PC-9 (cell line): ENCODE data around the gene CCDC194. TPM values are rescaled to one million over a fixed set of nuclear protein-coding genes. Genes with fewer than 3 reads are reported as not detected.

ENCODE experiments used
- BruUV-seq: library from RNA; stranded (reverse); fragments of 400-500 nt; replicated peaks from 2 replicates; lab custom pipeline; 2021; lab: Mats Ljungman, UMichigan
- CTCF ChIA-PET: fragments of 300-600 bp; sonication (Branson Sonifier 250); formaldehyde crosslinking; loops from one replicate; lab custom pipeline; 2022; ENCODE audit warnings: antibody characterized with exemption; lab: Charles Lee
- POLR2A ChIA-PET: fragments of 300-600 bp; sonication (Branson Sonifier 250); formaldehyde crosslinking; loops from one replicate; lab custom pipeline; 2022; ENCODE audit warnings: antibody characterized with exemption; ENCODE audit not compliant: unreplicated experiment; lab: Charles Lee
- DNase-seq, 2 experiments: peaks; one replicate each; pipeline versions ENCODE4 v3.0.0 to v3.0.0-alpha.2; 2015 to 2022; ENCODE audit warnings: mixed read lengths in 1 of 2
- H2AFZ ChIP-seq: fragments of 200-600 bp; sonication (generic); 2 replicates; pipeline ENCODE4 v1.8.1; 2017; ENCODE audit warnings: antibody characterized with exemption
- H3F3A ChIP-seq: fragments of 200-600 bp; sonication (generic); 2 replicates; pipeline ENCODE4 v1.8.1; 2017; ENCODE audit warnings: antibody characterized with exemption, mild to moderate bottlenecking, low read depth; ENCODE audit not compliant: insufficient read depth
- H3K27ac ChIP-seq: fragments of 200-600 bp; sonication (generic); 2 replicates; pipeline ENCODE4 v1.6.1; 2016; ENCODE audit warnings: mixed run types
- H3K27me3 ChIP-seq: fragments of 200-600 bp; sonication (generic); 2 replicates; pipeline ENCODE4 v1.6.1; 2016; ENCODE audit warnings: low read depth, mixed run types; ENCODE audit not compliant: insufficient read depth
- H3K36me3 ChIP-seq: fragments of 200-600 bp; sonication (generic); 2 replicates; pipeline ENCODE4 v1.6.1; 2016; ENCODE audit warnings: low read depth, mixed run types
- H3K4me1 ChIP-seq: fragments of 200-600 bp; sonication (generic); replicated peaks from 2 replicates; pipeline ENCODE4 v1.6.1; 2016; ENCODE audit warnings: mixed run types; ENCODE audit not compliant: insufficient read depth
- H3K4me2 ChIP-seq: fragments of 200-600 bp; sonication (generic); 2 replicates; pipeline ENCODE4 v1.6.1; 2017; ENCODE audit warnings: mixed run types
- H3K4me3 ChIP-seq: fragments of 200-600 bp; sonication (generic); 2 replicates; pipeline ENCODE4 v1.6.1; 2016; ENCODE audit warnings: mixed run types
- H3K79me2 ChIP-seq: fragments of 200-600 bp; sonication (generic); 2 replicates; pipeline ENCODE4 v1.6.1; 2017; ENCODE audit warnings: low read depth, mixed run types
- H3K9me2 ChIP-seq: fragments of 200-600 bp; sonication (generic); 2 replicates; pipeline ENCODE4 v1.8.1; 2017; ENCODE audit warnings: mild to moderate bottlenecking; ENCODE audit not compliant: insufficient read depth
- H3K9me3 ChIP-seq: fragments of 200-600 bp; sonication (generic); 2 replicates; pipeline ENCODE4 v1.8.1; 2016; ENCODE audit warnings: low read depth; ENCODE audit not compliant: insufficient read depth
- H4K20me1 ChIP-seq: fragments of 200-600 bp; sonication (generic); 2 replicates; pipeline ENCODE4 v1.8.1; 2017; ENCODE audit not compliant: insufficient read depth
- CTCF ChIP-seq: fragments of 200-600 bp; sonication (generic); conservative IDR thresholded peaks from 2 replicates; pipeline ENCODE4 v1.6.1; 2017; ENCODE audit warnings: mixed run types, antibody characterized with exemption, mild to moderate bottlenecking, moderate library complexity
- EZH2 ChIP-seq: fragments of 200-600 bp; sonication (generic); IDR thresholded peaks from 2 replicates; pipeline ENCODE4 v1.8.0; 2017; ENCODE audit warnings: antibody characterized with exemption, low read depth
- intact Hi-C: fragments of 100-400 bp; cut with micrococcal nuclease; formaldehyde crosslinking; loops from one replicate; pipeline ENCODE4 v1.10.0; 2022; ENCODE audit not compliant: unreplicated experiment
- total RNA-seq: library from RNA; stranded (reverse); gene quantifications from 2 replicates; pipeline ENCODE4 v1.2.3, GENCODE V29; 2021

Gene CCDC194
- total RNA-seq, 1 experiment from 2014 or later, result not detected

GRCh38 chr19:17404621-17405249, 10.7 kb upstream of the CCDC194 start:
- H3K4me3 ChIP-seq, result no peak overlapping the region

GRCh38 chr19:17404015-17404414, 10.0 kb upstream of the CCDC194 start:
- Histone ChIP-seq H3K9me3 (no peaks in the 10 kb centered on the region), H3K36me3 (no peaks in the 10 kb centered on the region), H3K9me2 (no peaks in the 10 kb centered on the region), H3K4me3 (no peak overlapping the region), H3K27ac (no peak overlapping the region), H4K20me1 (no peaks in the 10 kb centered on the region), H2AFZ (no peak overlapping the region), H3K27me3 (no peaks in the 10 kb centered on the region), H3K4me1 (no peaks in the 10 kb centered on the region; the same call in none of the 2 replicates), H3F3A (no peaks in the 10 kb centered on the region; the same call in 1 of the 2 replicates), H3K79me2 (no peaks in the 10 kb centered on the region), H3K4me2 (no peak overlapping the region)
- ChIA-PET POLR2A (no interaction called here), CTCF (no interaction called here)
- TF ChIP-seq CTCF (no peak), EZH2 (no peak)
- no peak for DNase-seq
- intact Hi-C loops, result no loop called here
- no TSS peak for BruUV-seq

More at GRCh38 chr19:17404621-17405249, 10.7 kb upstream of the CCDC194 start:
- H3F3A ChIP-seq, result peaks cover under 1% of the 10 kb centered on the region; the same call in 1 of the 2 replicates
- no peaks in the 10 kb centered on the region for H3K79me2 ChIP-seq
- no peaks in the 10 kb centered on the region for H3K9me3 ChIP-seq
- TF ChIP-seq EZH2 (no peak), CTCF (no peak)
- no peaks in the 10 kb centered on the region for H4K20me1 ChIP-seq
- BruUV-seq, result no TSS peak
- H3K4me2 ChIP-seq, result no peak overlapping the region
- no peak overlapping the region for H2AFZ ChIP-seq
- no peaks in the 10 kb centered on the region; the same call in none of the 2 replicates for H3K4me1 ChIP-seq
- intact Hi-C loops, result no loop called here
- no peaks in the 10 kb centered on the region for H3K27me3 ChIP-seq
- POLR2A ChIA-PET, result no interaction called here
- H3K36me3 ChIP-seq, result no peaks in the 10 kb centered on the region
- H3K27ac ChIP-seq, result no peak overlapping the region
- no peaks in the 10 kb centered on the region for H3K9me2 ChIP-seq
- DNase-seq, result no peak
- CTCF ChIA-PET, result no interaction called here

- H3K4me1 ChIP-seq, result no peaks in the 10 kb centered on the region; the same call in none of the 2 replicates
- no peak for DNase-seq
- no peaks in the 10 kb centered on the region for H4K20me1 ChIP-seq
- no peaks in the 10 kb centered on the region for H3K27me3 ChIP-seq
- no peak overlapping the region for H2AFZ ChIP-seq
- no peaks in the 10 kb centered on the region for H3K79me2 ChIP-seq
- POLR2A ChIA-PET, result no interaction called here
- H3K27ac ChIP-seq, result no peak overlapping the region
- H3F3A ChIP-seq, result no peaks in the 10 kb centered on the region; the same call in 1 of the 2 replicates
- no peaks in the 10 kb centered on the region for H3K9me2 ChIP-seq
- H3K4me2 ChIP-seq, result no peak overlapping the region
- BruUV-seq, result no TSS peak
- intact Hi-C loops, result no loop called here
- no peaks in the 10 kb centered on the region for H3K36me3 ChIP-seq
- TF ChIP-seq CTCF, result no peak
- no peak for TF ChIP-seq EZH2
- CTCF ChIA-PET, result interaction anchor here (0.6 kb wide), 1 partner anchor 30 kb away, joined by 5 read pairs; no protein-coding TSS in a partner anchor
- H3K4me3 ChIP-seq, result no peak overlapping the region
- no peaks in the 10 kb centered on the region for H3K9me3 ChIP-seq
Measured at GRCh38 chr19:17402982-17403855, 9.2 kb upstream of the CCDC194 start.
